ENCODE data around the gene DPP7. TPM values are rescaled to one million over a fixed set of nuclear protein-coding genes. Genes with fewer than 3 reads are reported as not detected.

The DPP7 gene
- total and polyA plus RNA-seq, 2 donors (not counting 1 experiment from before 2014, with no cell fraction given) = 324 to 506 TPM

DNA sequence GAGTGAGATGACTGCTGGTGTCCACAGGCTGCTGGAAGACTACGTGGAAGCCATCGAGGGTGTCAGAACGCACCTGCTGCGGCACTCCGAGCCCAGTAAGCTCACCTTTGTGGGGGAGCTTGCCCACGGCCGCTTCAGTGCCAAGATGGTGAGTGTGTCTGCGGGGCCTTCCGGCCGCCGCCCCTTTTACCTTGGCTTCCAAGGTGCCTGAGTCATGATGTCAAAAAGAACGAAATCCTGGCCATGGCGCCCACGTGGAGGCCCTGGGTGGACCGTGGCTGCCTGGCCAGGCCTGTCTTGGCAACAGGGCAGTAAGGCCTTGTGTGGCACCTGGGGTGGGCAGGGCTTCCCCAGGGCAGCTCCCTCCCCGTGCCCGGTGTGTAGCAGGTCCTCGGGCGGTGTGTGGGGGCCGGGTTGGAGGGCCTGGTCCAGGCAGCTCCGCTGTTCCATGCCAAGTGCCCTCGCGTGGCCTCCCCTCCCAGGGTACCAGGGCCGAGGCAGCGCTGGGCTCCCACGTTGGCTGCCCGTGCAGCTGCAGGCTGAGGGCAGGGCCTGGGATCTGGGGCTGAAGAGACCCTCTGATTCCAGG, 7.8 kb downstream of the DPP7 start:
- no peaks in the 10 kb centered on the region for H3K27me3 Mint-ChIP-seq
- no peak overlapping the region for H3K27ac Mint-ChIP-seq
- Histone ChIP-seq H3K36me3 (replicated peaks in 1 of 2; ENCODE audit: control extremely low read depth in 1 of 2, control insufficient read depth in 1 of 2, extremely low read depth in 1 of 2, insufficient read depth in 2 of 2, low read length in 1 of 2) (peaks cover 0 to 83% of the 10 kb centered on the region in 2 experiments), H3K79me2 (ENCODE audit: control insufficient read depth, insufficient read depth, low read length) (peaks cover 11% of the 10 kb centered on the region), H4K20me1 (ENCODE audit: control insufficient read depth, insufficient read depth, low read length, poor library complexity, severe bottlenecking) (peaks cover 8% of the 10 kb centered on the region), H3K4me3 (ENCODE audit: control extremely low read depth in 1 of 5, extremely low read depth in 1 of 5, insufficient read depth in 1 of 5, low read depth in 2 of 5, low read length in 4 of 5) (no peak overlapping the region), H3K27me3 (replicated peaks in 1 of 4; ENCODE audit: control extremely low read depth in 1 of 4, control insufficient read depth in 3 of 4, insufficient read depth in 4 of 4, low read length in 3 of 4) (no peaks in the 10 kb centered on the region), H3K9ac (ENCODE audit: low read length) (no peak overlapping the region), H3K4me1 (ENCODE audit: control insufficient read depth in 2 of 2, insufficient read depth in 2 of 2, low read length in 2 of 2) (no peaks in the 10 kb centered on the region), H3K4me2 (replicated peaks; ENCODE audit: low read depth, low read length, poor library complexity, severe bottlenecking) (no peak overlapping the region), H3K9me3 (ENCODE audit: control extremely low read depth in 1 of 3, control insufficient read depth in 2 of 3, insufficient read depth in 1 of 3, low read length in 2 of 3) (no peaks in the 10 kb centered on the region), H2AFZ (ENCODE audit: insufficient read depth, low read depth, low read length, poor library complexity, severe bottlenecking) (no peak overlapping the region), H3K27ac (ENCODE audit: low read length in 2 of 2) (no peak overlapping the region)
- H3K4me1 Mint-ChIP-seq = peaks cover 2% of the 10 kb centered on the region
- DNase-seq (no peak), ATAC-seq (ENCODE audit: low read depth) (no peak)
- TF ChIP-seq EZH2 (IDR thresholded peaks at IDR 0.05; ENCODE audit: borderline replicate concordance, insufficient read depth, low read depth, low read length, poor library complexity, severe bottlenecking) = no peak
- 97% methylated on average over 27 of the region's 27 CpGs for WGBS (ENCODE audit: insufficient coverage)
- ChIA-PET POLR2A (no interaction called here), CTCF (interaction anchor here (0.7 kb wide), 1 partner anchor 12 kb away, joined by 3 read pairs; no protein-coding TSS in a partner anchor)
- H3K9me3 Mint-ChIP-seq (ENCODE audit: insufficient read depth) = no peaks in the 10 kb centered on the region
- H3K4me3 Mint-ChIP-seq = no peak overlapping the region
- intact Hi-C loops (cut with micrococcal nuclease) = no loop called here

- no peak overlapping the region for H3K27ac ChIP-seq (ENCODE audit: low read length in 2 of 2)
- Mint-ChIP-seq H3K4me1 (peaks cover 2% of the 10 kb centered on the region), H3K4me3 (no peak overlapping the region), H3K27me3 (no peaks in the 10 kb centered on the region), H3K9me3 (ENCODE audit: insufficient read depth) (no peaks in the 10 kb centered on the region), H3K27ac (no peak overlapping the region)
- ChIA-PET POLR2A (no interaction called here), CTCF (interaction anchor here (1.7 to 2.1 kb wide), 2 partner anchors 11 to 130 kb away, joined by 4 to 7 read pairs; no protein-coding TSS in a partner anchor)
- H3K4me1 ChIP-seq (ENCODE audit: control insufficient read depth in 2 of 2, insufficient read depth in 2 of 2, low read length in 2 of 2) = no peaks in the 10 kb centered on the region
- no peak overlapping the region for H3K4me3 ChIP-seq (ENCODE audit: control extremely low read depth in 1 of 5, extremely low read depth in 1 of 5, insufficient read depth in 1 of 5, low read depth in 2 of 5, low read length in 4 of 5)
- no peak for DNase-seq
- H3K36me3 ChIP-seq (replicated peaks in 1 of 2; ENCODE audit: control extremely low read depth in 1 of 2, control insufficient read depth in 1 of 2, extremely low read depth in 1 of 2, insufficient read depth in 2 of 2, low read length in 1 of 2) = peaks cover 0 to 84% of the 10 kb centered on the region in 2 experiments
- H3K9me3 ChIP-seq (ENCODE audit: control extremely low read depth in 1 of 3, control insufficient read depth in 2 of 3, insufficient read depth in 1 of 3, low read length in 2 of 3) = no peaks in the 10 kb centered on the region
- no peak overlapping the region for H3K9ac ChIP-seq (ENCODE audit: low read length)
- no peaks in the 10 kb centered on the region for H3K27me3 ChIP-seq (replicated peaks in 1 of 4; ENCODE audit: control extremely low read depth in 1 of 4, control insufficient read depth in 3 of 4, insufficient read depth in 4 of 4, low read length in 3 of 4)
- intact Hi-C loops (cut with micrococcal nuclease) = no loop called here
- H3K4me2 ChIP-seq (replicated peaks; ENCODE audit: low read depth, low read length, poor library complexity, severe bottlenecking) = no peak overlapping the region
- no peak overlapping the region for H2AFZ ChIP-seq (ENCODE audit: insufficient read depth, low read depth, low read length, poor library complexity, severe bottlenecking)
- H3K79me2 ChIP-seq (ENCODE audit: control insufficient read depth, insufficient read depth, low read length) = peaks cover 11% of the 10 kb centered on the region
- TF ChIP-seq, protein P1, sequence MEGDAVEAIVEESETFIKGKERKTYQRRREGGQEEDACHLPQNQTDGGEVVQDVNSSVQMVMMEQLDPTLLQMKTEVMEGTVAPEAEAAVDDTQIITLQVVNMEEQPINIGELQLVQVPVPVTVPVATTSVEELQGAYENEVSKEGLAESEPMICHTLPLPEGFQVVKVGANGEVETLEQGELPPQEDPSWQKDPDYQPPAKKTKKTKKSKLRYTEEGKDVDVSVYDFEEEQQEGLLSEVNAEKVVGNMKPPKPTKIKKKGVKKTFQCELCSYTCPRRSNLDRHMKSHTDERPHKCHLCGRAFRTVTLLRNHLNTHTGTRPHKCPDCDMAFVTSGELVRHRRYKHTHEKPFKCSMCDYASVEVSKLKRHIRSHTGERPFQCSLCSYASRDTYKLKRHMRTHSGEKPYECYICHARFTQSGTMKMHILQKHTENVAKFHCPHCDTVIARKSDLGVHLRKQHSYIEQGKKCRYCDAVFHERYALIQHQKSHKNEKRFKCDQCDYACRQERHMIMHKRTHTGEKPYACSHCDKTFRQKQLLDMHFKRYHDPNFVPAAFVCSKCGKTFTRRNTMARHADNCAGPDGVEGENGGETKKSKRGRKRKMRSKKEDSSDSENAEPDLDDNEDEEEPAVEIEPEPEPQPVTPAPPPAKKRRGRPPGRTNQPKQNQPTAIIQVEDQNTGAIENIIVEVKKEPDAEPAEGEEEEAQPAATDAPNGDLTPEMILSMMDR (IDR thresholded peaks at IDR 0.05) = no peak
- no peak for TF ChIP-seq EZH2 (IDR thresholded peaks at IDR 0.05; ENCODE audit: borderline replicate concordance, insufficient read depth, low read depth, low read length, poor library complexity, severe bottlenecking)
- no peak for ATAC-seq (ENCODE audit: low read depth)
- WGBS (ENCODE audit: insufficient coverage) = 96% methylated on average over 24 of the region's 31 CpGs
- peaks cover 8% of the 10 kb centered on the region for H4K20me1 ChIP-seq (ENCODE audit: control insufficient read depth, insufficient read depth, low read length, poor library complexity, severe bottlenecking)
These were observed 8.5 kb downstream of the DPP7 start for GRCh38 chr9:137105814-137106661.
